Activated T-cell treated with anti-CD3 and anti-CD28 coated beads, Interleukin-2, amount 50 U/mL, for 24 hours (primary cell): ENCODE data around the gene CDKAL1.
A peak's percentile ranks its signal among the peaks of the same experiment; 100 is the strongest.

Source experiments
- DNase-seq: peaks from one replicate; pipeline ENCODE4 v3.0.0-alpha.2; 2020
- H3K27ac Mint-ChIP-seq: 2 replicates; pipeline ENCODE4 v1.8.0; 2020; ENCODE audit warnings: mild to moderate bottlenecking, mixed read lengths
- H3K27me3 Mint-ChIP-seq: 2 replicates; pipeline ENCODE4 v1.8.0; 2020; ENCODE audit warnings: mixed read lengths
- H3K36me3 Mint-ChIP-seq: 2 replicates; pipeline ENCODE4 v1.8.0; 2020; ENCODE audit warnings: low read depth, mixed read lengths
- H3K4me1 Mint-ChIP-seq: 2 replicates; pipeline ENCODE4 v1.8.0; 2020; ENCODE audit warnings: low read depth, mixed read lengths
- H3K4me3 Mint-ChIP-seq: 2 replicates; pipeline ENCODE4 v1.8.0; 2020; ENCODE audit warnings: mild to moderate bottlenecking, moderate library complexity, mixed read lengths
- H3K9me3 Mint-ChIP-seq: 2 replicates; pipeline ENCODE4 v1.8.0; 2020; ENCODE audit warnings: mixed read lengths

CDKAL1 gene

GRCh38 chr6:21258665-21259064, 724.4 kb downstream of the CDKAL1 start:
- H3K9me3 Mint-ChIP-seq = peaks cover 6% of the 10 kb centered on the region
- H3K4me1 Mint-ChIP-seq = no peaks in the 10 kb centered on the region
- no peak overlapping the region for H3K4me3 Mint-ChIP-seq
- no peak for DNase-seq
- peaks cover 17% of the 10 kb centered on the region for H3K27me3 Mint-ChIP-seq
- no peak overlapping the region for H3K27ac Mint-ChIP-seq
- H3K36me3 Mint-ChIP-seq = no peaks in the 10 kb centered on the region

- no peaks in the 10 kb centered on the region for H3K36me3 Mint-ChIP-seq
Measured at GRCh38 chr6:21259660-21260059, 725.4 kb downstream of the CDKAL1 start.

GRCh38 chr6:21262504-21262903, 728.2 kb downstream of the CDKAL1 start:
- Mint-ChIP-seq H3K27me3 (peaks cover 6% of the 10 kb centered on the region), H3K9me3 (peaks cover 7% of the 10 kb centered on the region), H3K4me3 (no peak overlapping the region), H3K4me1 (peaks cover 17% of the 10 kb centered on the region), H3K27ac (peak overlapping the region; percentile 18), H3K36me3 (no peaks in the 10 kb centered on the region)
- no peak for DNase-seq

More at GRCh38 chr6:21259660-21260059, 725.4 kb downstream of the CDKAL1 start:
- H3K4me1 Mint-ChIP-seq = peaks cover 5% of the 10 kb centered on the region
- no peak for DNase-seq
- H3K27me3 Mint-ChIP-seq = peaks cover 13% of the 10 kb centered on the region
- H3K27ac Mint-ChIP-seq = no peak overlapping the region
- H3K9me3 Mint-ChIP-seq = peaks cover 6% of the 10 kb centered on the region
- no peak overlapping the region for H3K4me3 Mint-ChIP-seq

GRCh38 chr6:21263531-21264287, 729.5 kb downstream of the CDKAL1 start:
- DNase-seq = no peak
- Mint-ChIP-seq H3K36me3 (no peaks in the 10 kb centered on the region), H3K4me3 (no peak overlapping the region)

GRCh38 chr6:21264288-21265033, 730.2 kb downstream of the CDKAL1 start:
- Mint-ChIP-seq H3K27me3 (peaks cover 2% of the 10 kb centered on the region), H3K4me1 (peaks cover 17% of the 10 kb centered on the region), H3K36me3 (no peaks in the 10 kb centered on the region), H3K4me3 (no peak overlapping the region), H3K27ac (peak overlapping the region; percentile 71), H3K9me3 (peaks cover 9% of the 10 kb centered on the region)
- no peak for DNase-seq

More at GRCh38 chr6:21263531-21264287, 729.5 kb downstream of the CDKAL1 start:
- Mint-ChIP-seq H3K4me1 (peaks cover 17% of the 10 kb centered on the region), H3K27ac (peak overlapping the region; percentile 71), H3K9me3 (peaks cover 7% of the 10 kb centered on the region), H3K27me3 (peaks cover 2% of the 10 kb centered on the region)

- Mint-ChIP-seq H3K27ac (peak overlapping the region; percentile 81), H3K4me1 (peaks cover 17% of the 10 kb centered on the region), H3K9me3 (peaks cover 9% of the 10 kb centered on the region), H3K4me3 (peak overlapping the region; percentile 11), H3K36me3 (no peaks in the 10 kb centered on the region), H3K27me3 (peaks cover 2% of the 10 kb centered on the region)
- no peak for DNase-seq
Measured at GRCh38 chr6:21265034-21265729, 730.9 kb downstream of the CDKAL1 start.

- no peak for DNase-seq
- Mint-ChIP-seq H3K27ac (peak overlapping the region; percentile 81), H3K9me3 (peaks cover 9% of the 10 kb centered on the region), H3K4me3 (no peak overlapping the region), H3K4me1 (peaks cover 17% of the 10 kb centered on the region), H3K36me3 (no peaks in the 10 kb centered on the region), H3K27me3 (peaks cover 2% of the 10 kb centered on the region)
Measured at GRCh38 chr6:21265730-21266044, 731.4 kb downstream of the CDKAL1 start.

GRCh38 chr6:21270636-21271201, 736.5 kb downstream of the CDKAL1 start:
- Mint-ChIP-seq H3K36me3 (no peaks in the 10 kb centered on the region), H3K9me3 (peaks cover 3% of the 10 kb centered on the region), H3K4me1 (peaks cover 1% of the 10 kb centered on the region), H3K27ac (no peak overlapping the region), H3K27me3 (peaks cover 2% of the 10 kb centered on the region), H3K4me3 (no peak overlapping the region)
- no peak for DNase-seq

GRCh38 chr6:21271428-21272155, 737.3 kb downstream of the CDKAL1 start:
- Mint-ChIP-seq H3K36me3 (no peaks in the 10 kb centered on the region), H3K4me3 (no peak overlapping the region), H3K27me3 (no peaks in the 10 kb centered on the region), H3K4me1 (no peaks in the 10 kb centered on the region), H3K9me3 (peaks cover 2% of the 10 kb centered on the region), H3K27ac (no peak overlapping the region)
- DNase-seq = no peak

GRCh38 chr6:21273451-21273850, 739.2 kb downstream of the CDKAL1 start:
- Mint-ChIP-seq H3K4me1 (no peaks in the 10 kb centered on the region), H3K27ac (no peak overlapping the region), H3K4me3 (no peak overlapping the region), H3K36me3 (no peaks in the 10 kb centered on the region), H3K27me3 (no peaks in the 10 kb centered on the region), H3K9me3 (peaks cover 2% of the 10 kb centered on the region)
- DNase-seq = no peak

- Mint-ChIP-seq H3K36me3 (no peaks in the 10 kb centered on the region), H3K4me1 (no peaks in the 10 kb centered on the region), H3K4me3 (no peak overlapping the region), H3K27ac (no peak overlapping the region), H3K9me3 (no peaks in the 10 kb centered on the region), H3K27me3 (no peaks in the 10 kb centered on the region)
- no peak for DNase-seq
Measured at GRCh38 chr6:21274851-21275250, 740.6 kb downstream of the CDKAL1 start.

- Mint-ChIP-seq H3K27me3 (no peaks in the 10 kb centered on the region), H3K4me3 (no peak overlapping the region), H3K4me1 (no peaks in the 10 kb centered on the region), H3K27ac (no peak overlapping the region), H3K9me3 (no peaks in the 10 kb centered on the region), H3K36me3 (no peaks in the 10 kb centered on the region)
- DNase-seq = no peak
Measured at GRCh38 chr6:21277601-21278374, 743.5 kb downstream of the CDKAL1 start.

- H3K9me3 Mint-ChIP-seq = no peaks in the 10 kb centered on the region
- H3K36me3 Mint-ChIP-seq = no peaks in the 10 kb centered on the region
- no peaks in the 10 kb centered on the region for H3K4me1 Mint-ChIP-seq
- no peak overlapping the region for H3K4me3 Mint-ChIP-seq
- no peak for DNase-seq
- H3K27ac Mint-ChIP-seq = no peak overlapping the region
- no peaks in the 10 kb centered on the region for H3K27me3 Mint-ChIP-seq
Measured at GRCh38 chr6:21278375-21278745, 744.1 kb downstream of the CDKAL1 start.
